Measurements from ENCODE around the gene ATXN1.
"Not testable (repeated sequence)": the region's sequence is repeated elsewhere in the genome, so short reads cannot be mapped to it uniquely, and the experiment has no call there.

ATXN1 gene

DNA sequence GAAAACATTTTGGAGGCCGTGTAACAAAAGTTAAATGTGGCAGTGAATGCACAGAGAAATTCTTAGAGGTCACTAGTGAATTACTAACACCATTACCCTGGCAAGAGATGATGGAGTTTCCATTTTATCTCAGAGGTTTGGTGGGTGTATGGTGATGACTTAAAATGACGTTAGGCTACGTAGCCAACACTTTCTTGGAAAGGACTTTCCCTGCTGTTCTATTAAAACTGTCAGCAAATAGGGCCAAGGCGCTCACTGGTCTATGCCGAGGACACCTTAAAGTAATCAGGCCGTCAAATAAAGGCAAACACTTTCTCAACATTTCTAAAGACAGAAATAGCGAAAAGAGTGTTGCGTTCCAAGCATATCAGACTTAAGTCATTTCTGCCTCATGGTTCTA is 362.1 kb downstream of the ATXN1 start:
- DNase-seq = no peak

DNA sequence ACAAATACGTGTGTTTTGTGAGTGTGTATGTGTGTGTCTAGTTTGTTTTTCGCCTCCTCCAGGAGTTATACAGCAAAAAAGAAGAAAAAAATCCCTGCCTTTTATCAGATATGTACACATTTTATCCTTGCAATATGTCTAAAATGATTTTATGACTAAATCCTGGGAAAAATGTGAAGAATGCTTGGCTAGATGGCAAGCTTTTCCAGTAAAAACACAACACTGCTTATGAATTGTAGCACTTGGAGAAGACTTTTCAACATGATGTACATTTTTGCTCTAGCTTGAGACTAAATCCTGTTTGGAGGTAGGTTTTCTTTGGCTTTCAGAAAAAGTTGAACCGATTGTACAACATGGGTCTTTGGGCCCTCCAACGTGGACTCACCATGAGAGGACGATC is 362.7 kb downstream of the ATXN1 start:
- no peak for DNase-seq

DNA sequence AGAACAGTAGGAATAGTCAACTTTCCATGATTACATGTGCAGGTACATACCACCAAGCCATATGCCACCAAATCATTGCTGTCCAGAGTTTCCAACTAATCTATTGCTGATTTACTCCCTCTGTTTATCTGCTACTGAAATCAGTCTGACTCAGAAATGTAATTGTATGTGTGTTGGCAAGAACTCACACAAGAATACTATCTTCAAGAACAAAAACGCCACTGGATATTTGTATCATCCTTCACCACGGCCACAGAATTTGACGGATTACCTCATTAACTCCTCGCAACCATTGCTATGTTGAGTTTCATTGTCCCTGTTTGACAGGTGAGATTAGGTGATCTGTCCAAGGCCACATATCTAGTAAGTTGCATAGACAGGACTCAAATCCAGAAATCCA is 363.6 kb downstream of the ATXN1 start:
- no peak for DNase-seq

DNA sequence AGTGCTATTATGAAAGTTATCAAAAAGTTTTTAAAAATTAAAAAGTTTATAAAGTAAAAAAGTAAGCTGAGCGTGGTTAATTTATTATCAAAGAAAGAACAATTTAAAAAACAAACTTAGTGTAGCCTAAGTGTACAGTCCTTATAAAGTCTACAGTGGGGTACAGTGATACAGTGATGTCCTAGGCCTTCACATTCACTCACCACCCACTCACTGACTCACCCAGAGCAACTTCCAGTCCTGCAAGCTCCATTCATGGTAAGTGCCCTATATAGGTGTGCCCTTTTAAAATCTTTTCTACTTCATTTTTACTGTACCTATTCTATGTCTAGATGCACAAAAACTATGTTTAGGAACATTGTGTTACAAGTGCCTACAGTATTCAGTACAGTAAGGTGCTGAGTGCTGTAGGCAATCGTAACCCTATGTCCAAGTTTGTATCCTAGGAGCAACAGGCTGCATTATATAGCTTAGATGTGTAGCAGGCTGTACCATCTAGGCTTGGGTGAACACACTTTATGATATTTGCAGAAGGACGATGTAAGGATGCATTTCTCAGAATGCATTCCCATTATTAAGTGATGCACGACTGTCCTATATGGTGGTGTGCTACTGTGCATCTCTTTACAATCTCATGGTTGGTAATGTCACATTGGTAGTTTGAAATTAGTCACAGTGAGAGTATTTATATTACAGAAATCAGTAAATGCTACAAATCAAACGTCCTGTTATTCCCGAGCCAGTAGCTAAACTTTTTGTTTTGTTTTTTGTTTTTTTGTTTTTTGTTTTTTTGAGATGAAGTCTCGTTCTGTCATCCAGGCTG is 364.6 kb downstream of the ATXN1 start:
- DNase-seq = no peak

DNA sequence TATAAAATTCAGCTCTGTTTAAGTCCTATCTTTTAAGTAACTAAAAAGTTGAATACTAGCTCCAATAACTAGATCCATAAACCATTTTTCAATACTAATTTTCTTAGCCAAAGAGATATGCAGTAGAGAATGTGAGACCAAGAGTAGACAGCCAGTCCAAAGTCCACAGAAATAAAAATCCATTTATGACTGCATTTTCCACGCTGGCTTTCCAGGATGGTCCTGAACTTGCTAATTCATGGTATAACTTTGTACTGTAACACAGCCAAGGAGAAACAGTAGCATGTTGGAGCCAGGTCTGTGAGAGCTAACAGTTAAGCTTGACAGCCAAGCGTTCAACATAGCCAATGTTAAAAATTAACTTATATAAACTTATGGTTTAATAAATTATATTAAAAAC is 366.6 kb downstream of the ATXN1 start:
- DNase-seq = no peak

DNA sequence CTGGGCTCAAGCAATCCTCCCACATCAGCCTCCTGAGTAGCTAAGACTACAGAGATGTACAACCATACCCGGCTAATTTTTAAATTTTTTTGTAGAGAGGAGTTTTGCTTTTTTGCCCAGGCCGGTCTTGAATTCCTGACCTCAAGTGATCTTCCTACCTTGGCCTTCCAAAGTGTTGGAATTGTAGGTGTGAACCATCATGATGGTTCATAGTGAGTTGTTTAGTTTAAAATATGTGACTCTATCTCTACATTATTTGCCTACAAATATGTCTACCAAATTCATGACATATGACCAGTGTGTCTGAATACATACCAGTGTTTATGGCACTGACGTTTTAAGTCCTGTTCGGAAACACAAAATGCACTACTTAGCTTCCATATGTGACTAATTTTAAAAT is 367.9 kb downstream of the ATXN1 start:
- DNase-seq = no peak

DNA sequence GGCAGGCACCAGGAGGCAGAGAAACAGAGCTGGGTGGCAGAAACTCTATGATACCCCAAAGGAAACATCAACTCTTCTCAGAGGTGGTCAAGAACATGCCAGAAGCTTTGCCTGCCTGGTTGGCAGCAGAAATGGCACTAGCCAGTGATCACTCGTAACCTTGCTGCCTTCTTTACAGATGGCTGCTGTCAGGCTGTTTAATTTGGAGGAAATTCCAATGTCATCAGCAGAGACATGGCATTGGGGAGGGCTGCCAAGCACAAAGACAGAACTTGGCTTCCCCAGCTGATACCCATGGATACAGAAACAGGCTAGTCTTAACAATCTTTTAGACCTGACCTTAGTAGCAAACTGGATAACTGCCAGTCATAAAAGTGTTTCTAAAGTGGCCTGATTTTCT is 369.2 kb downstream of the ATXN1 start:
- no peak for DNase-seq

DNA sequence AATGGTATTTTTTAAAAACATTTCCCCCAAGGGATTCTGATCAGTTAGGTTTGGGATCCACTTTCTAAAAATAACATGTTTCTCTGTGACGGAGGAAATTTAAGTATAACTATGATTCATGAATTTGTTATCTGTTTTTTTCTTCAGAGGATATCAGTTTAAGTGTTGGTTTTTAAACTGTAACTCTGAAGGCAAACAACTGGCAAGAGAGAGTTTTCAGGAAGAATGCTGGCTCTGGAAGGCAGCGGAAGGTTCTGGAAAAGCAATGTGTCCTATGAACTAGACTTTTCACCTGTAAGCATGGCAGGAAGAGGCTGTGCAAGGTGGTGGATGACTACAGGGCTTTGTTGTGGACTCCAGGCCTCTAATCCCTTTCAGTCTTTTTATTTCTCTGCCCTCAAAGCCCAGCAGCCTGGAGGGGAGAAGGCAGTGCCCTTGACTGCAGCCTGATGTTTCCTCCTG is 369.8 kb downstream of the ATXN1 start:
- DNase-seq = no peak

DNA sequence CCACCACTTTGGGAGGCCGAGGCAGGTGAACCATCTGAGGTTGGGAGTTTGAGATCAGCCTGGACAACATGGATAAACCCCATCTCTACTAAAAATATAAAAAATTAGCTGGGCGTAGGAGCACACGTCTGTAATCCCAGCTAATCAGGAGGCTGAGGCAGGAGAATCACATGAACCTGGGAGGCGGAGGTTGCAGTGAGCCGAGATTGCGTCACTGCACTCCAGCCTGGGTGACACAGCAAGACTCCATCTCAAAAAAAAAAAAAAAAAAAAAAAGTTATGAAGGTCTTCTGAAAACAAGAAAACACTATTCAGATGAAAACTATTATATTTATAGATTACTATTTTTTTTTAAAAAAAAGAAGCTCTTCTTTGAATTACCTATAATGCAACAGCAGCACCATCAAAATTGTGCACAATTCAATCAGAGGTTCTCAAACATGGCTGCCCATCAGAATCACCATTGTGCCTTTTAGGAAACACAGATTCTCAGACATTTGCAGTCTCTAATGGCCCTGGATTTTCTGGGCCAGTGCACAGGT is 370.3 kb downstream of the ATXN1 start:
- not testable (repeated sequence) for DNase-seq

DNA sequence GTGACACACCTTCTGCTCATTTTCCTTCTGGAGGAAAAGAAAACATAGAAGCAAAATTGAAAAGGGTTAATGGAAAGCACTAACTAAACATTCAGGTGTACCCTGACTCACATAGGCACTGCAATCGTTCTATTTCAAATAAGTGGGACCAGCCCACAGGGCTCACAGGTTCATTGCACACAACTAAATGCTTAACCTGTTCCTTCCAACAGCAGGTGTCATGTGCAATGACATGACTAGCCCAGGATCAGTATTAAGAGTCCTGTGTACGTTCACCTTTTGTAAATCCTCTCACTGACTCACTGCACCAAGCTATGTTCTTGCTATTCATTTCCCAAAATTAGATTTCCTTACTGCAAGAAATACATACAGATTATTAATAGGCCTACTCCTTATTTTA is 371.6 kb downstream of the ATXN1 start:
- no peak for DNase-seq

DNA sequence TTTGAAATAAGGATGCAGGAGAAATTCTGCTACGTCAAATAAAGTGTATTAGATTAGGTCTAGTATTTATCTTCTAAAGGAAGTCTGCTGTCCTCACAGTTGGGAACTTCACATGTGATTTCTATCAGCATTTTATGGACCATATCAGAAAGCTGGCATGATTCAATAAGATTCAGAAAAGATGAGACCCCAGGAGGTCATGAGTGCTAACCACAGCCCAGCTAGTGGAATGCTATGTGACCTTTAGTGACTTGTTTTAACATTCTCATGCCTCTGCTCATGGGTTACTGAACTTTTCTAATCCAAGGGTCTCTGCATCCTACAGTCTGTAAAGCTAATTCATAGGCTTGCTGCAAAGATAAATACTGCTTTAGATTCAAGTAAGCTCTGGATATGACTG is 372.8 kb downstream of the ATXN1 start:
- no peak for DNase-seq

DNA sequence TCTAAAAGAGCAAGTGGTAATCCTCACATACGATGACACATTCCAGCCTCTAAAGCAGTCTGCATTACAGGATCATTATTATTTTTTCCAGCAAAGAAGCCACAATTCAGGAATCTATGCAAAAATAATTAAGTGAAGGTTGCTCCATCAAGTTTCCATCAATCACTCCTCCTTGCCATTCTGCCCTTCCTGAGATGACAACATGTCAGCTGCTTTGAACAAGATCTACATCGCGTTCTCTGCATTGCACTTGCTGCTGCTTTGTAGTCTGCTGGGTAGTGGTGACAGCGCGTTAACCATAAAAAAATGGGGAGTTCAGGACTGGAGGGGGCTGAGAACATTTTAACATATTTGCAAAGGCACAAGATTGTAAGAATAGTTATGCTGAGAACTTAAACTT is 375.2 kb downstream of the ATXN1 start:
- no peak for DNase-seq

DNA sequence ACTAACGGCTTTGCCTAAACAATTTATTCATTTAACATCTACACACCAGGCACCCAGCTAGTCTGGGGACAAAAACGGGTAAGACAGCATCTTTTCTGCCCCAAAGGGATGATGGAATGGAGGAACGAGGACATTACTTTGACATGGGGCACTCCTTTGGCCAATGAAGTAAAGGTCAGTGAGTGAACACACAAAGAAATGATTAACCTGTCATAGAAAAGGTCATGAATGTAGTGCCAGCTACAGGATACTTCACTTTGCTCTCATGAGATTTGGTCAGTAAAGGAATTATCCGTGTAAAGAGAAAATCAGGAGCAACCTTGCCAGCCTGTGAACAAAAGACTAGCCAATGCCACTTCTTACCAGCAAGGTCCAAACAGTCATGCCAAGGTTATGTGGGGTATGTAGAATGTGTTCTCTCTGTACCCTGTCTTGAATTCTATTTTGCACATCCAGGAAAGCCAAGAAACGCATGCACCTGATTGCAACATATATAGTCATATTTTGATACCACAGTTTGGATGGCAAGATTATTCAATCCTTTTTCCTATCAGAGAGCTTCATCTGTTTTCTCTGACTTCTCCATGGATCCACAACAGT is 377.6 kb downstream of the ATXN1 start:
- DNase-seq = no peak

DNA sequence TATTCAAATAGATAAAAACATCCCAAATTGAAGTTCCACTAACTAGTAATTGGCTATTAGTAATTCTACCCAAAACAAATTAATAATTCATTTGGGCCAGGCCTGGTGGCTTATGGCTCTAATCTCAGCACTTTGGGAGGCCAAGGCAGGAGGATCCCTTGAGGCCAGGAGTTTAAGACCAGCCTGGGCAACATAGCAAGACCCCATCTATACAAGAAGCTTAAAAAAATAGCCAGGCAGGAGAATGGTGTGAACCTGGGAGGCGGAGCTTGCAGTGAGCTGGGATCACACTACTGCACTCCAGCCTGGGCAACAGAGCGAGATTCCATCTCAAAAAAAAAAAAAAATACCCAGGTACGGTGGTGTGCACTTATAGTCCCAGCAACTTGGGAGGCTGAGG is 379.3 kb downstream of the ATXN1 start:
- not testable (repeated sequence) for DNase-seq

DNA sequence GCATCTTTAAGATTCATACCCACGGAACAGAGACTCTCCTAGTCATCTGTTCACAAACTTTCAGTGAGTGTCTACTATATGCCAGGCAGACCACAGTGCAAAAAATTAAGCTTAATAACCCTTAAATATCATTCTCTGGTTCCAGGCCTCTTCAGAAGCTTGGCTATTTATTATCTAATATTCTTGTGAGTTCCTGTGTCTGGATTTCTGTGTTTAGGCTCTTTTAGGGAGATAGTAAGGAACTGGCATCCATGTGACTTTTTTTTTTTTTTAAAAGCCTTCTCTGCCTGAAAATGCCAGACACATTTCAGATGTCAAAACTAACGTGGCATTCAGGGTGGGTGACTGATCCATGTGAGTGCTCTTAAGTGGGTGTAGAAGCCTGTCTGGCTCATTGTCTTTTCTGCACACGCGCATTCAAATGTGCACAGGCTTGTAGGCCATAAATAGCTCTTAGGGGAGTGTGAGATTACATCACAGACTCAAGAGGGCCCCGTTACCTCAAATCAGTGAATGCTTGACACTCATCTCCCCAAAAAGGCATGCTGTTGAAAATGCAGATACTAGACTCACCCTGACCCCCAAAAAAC is 380.9 kb downstream of the ATXN1 start:
- no peak for DNase-seq

DNA sequence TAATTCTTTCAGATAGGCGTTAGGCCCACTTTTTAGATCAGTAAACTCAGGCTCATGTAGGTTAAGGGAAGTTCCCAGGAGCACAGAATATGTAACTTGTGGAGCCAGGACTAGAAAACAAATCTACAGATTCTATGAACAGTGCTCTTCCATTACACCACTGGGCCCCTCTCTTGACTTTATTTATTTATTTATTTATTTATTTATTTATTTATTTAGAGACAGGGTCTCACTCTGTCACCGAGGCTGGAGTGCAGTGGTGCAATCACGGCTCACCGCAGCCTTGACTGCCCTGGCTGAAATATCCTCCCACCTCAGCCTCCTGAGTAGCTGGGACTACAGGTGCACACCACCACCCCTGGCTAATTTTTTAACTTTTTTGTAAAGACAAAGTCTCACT is 382.9 kb downstream of the ATXN1 start:
- not testable (repeated sequence) for DNase-seq

DNA sequence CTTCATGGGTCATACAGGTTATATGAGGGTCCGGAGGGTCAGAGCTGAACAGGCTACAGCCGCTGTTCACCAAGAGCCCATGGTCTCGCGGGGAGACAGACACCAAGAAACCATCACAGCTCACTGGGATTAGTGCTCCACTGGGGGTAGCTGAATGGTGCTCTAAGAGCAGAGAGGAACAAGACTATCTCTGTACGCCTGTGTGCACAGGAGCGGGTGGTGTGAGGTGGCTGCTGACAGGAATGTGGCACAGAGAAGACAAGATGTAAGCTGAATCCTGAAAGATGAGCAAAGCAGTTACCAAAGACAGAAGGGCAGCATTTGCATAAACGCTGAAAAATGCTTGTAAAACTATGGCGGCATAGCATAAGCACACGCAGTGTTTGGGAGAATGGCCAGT is 383.8 kb downstream of the ATXN1 start:
- DNase-seq = no peak

DNA sequence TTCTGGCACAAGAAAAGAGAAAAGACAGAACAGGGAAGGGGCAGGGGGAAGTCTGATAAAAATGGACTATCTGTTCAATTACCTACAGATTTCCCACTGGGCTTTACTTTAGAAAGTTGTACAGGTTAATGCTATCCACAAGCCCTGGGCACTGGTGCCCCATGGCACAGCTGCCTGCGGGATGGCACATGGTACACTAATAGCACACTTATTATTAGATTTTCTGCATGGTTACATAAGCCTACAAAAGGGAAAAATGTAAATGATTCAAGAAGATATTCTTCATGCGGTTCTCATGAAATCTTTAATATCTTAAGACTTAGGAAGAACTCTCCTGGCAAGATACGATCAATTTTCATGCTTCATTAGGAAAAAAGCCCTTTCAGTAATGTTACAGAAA is 385.4 kb downstream of the ATXN1 start:
- no peak for DNase-seq

DNA sequence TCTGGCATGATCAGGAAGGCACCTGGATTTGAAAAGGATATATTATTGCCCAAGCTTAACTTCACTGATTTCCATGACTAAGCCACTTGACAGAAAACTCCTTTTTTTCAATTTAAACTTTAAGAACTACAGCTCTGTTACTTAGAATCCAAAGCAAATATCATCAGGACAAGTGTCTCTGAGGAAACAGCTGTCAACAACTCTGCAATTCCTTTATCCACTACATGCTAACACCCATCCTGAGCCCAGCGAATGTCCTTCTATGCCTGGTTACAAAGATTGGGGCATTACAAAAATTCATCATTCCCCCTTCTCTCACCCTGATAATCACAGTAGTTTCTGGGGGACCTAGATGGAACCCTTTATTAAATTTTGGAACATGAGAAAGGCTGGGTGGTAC is 386.1 kb downstream of the ATXN1 start:
- DNase-seq = no peak

DNA sequence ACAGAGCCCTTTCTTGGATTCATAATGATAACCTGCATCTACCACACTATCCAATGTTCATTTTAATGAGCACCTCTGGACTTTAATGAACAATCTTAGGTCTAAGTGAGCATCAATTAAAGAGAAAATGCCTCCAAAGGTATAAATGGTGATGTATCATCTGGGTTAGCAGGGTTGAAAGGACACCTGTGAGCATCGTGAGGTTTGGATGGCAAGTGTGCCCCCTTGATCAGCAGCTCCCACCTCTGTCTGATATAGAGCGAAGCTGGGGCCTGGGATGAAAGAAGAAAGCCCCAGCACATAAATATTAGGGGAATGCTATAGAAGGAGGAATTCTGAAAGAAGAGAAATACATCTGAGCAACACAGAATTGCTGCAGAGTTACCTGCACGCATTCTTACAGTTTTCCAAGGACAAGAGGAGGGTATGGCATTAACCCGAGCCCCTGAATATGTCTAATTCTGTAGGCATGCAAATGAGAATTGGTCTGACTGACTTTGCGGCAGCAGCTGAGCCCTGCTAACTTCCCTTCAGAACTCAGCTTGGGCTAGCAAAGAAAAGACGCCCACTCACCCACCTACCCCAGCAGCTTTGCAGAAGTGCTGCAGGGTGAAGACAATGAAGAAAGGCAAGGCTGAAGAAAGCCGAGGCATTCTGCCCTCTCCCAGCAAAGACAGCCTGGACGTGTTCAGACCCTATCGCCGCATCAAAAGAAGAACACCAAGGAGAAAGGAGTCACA is 386.6 kb downstream of the ATXN1 start:
- DNase-seq = no peak

DNA sequence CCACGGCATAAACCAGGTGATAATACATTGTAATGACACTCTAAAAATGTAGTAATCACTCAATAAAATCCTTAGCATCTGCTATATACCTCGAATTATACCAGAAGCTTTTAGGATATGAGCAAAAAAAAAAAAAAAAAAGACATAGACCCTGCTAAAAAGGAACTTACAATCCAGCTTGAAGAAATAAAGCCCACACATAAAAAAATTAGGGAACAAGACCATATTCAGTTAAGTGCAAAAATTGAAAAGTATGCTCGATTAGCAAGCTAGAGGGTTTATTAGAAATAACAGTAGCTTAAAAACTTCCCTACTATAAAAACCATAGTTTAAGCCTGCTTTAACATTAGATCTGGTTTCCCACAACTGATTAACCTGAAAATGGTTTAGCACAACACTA is 387.2 kb downstream of the ATXN1 start:
- DNase-seq = no peak

DNA sequence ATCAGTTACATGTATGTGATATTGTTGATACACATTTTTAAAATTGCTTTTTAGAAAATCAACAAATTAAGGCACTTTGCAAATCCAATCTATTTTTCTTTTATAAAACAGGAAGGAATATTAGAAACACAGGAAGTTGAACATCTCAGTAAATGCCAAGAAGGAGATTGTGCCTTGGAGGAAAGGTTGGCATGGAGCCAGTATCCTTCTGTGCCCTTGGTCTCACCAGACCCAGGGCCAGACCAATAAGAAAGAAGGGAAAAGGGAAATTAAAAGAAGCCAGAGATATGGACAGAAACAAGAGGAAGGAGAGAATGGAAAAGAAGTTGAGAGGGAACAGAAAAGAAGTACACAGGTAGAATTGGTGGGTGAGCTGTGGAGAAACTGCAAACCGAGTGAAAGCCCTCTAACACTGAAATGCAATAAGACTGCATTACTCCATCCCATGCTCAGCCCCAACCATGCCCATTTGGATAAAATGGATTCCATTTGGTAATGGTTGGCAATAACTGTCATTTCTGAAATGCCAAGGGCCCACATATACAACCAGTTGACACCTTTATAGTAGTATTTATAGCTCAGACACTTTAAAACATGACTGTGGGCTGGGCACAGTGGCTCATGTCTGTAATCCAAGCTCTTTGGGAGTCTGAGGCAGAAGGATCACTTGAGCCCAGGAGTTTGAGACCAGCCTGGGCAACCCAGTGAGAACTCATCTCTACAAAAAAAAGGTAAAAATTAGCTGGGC is 389.1 kb downstream of the ATXN1 start:
- DNase-seq = no peak

DNA sequence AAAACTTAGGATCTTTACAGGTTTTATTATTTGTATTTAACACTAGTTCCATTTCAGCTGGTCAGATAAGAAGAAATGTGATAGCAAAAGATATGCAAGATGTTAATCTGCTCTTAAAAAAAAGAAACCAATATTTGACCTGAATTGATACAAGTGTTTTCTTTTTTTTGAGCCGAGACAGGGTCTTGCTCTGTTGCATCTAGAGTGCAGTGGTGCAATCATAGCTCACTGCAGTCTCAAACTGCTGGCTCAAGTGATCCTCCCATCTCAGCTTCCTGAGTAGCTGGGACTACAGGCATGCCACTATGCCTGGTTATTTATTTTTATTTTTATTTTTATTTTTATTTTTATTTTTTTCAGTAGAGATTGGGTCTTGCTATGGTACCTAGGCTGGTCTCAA is 389.9 kb downstream of the ATXN1 start:
- DNase-seq = no peak
